K562 (cell line): ENCODE results near the gene NUP210. TPM values are rescaled to one million over a fixed set of nuclear protein-coding genes. Genes with fewer than 3 reads are reported as not detected.

Experiments
- ATAC-seq: fragments of 200-7000 bp; cut with Tn5 transposase; 3 replicates; pipeline ENCODE4 v1.9.1; 2020; ENCODE audit warnings: moderate library complexity
- BruUV-seq: library from RNA; stranded (reverse); fragments of 400-500 nt; replicated peaks from 2 replicates; lab custom pipeline; 2021; lab: Mats Ljungman, UMichigan
- CTCF ChIA-PET: fragments of 300-600 bp; formaldehyde crosslinking; extraction: SDS; loops from one replicate; lab custom pipeline; 2021; ENCODE audit warnings: low intra/inter-chr PET ratio; lab: Yijun Ruan, JAX
- POLR2A ChIA-PET: fragments of 300-600, 350-650 bp; sonication (Branson Sonifier 250); formaldehyde crosslinking; extraction: SDS; loops from one replicate; lab custom pipeline; 2021; ENCODE audit warnings: antibody characterized with exemption, inconsistent platforms; lab: Yijun Ruan, JAX
- DNase-seq, 4 experiments: peaks; one replicate each; pipeline versions ENCODE4 v3.0.0 to v3.0.0-alpha.2; 2011 to 2018; ENCODE audit warnings: low spot score in 3 of 4, mixed read lengths in 3 of 4; ENCODE audit errors: extremely low read depth in 1 of 4
- FAIRE-seq: peaks from 2 replicates; lab custom pipeline; 2011; peaks lifted over from hg19 to GRCh38; lab: Jason Lieb, UNC
- H2AFZ ChIP-seq: 2 replicates; pipeline ENCODE4 v1.6.0; 2011; ENCODE audit warnings: low read depth, low read length, control low read depth, inconsistent platforms
- H3K27ac ChIP-seq: fragments of 200-600 bp; 3 replicates; pipeline ENCODE4 v1.8.0; 2011; ENCODE audit warnings: low read depth, mild to moderate bottlenecking, control low read depth, inconsistent platforms, low read length, moderate library complexity, mixed read lengths; ENCODE audit errors: extremely low read depth
- H3K27me3 ChIP-seq, 2 experiments: fragments of 300-600 bp in 1 of 2; 2 replicates in 1 of 2; 3 replicates in 1 of 2; pipeline versions ENCODE4 v1.6.0 to v1.8.0; 2011; ENCODE audit warnings: inconsistent platforms in 2 of 2, low read length in 2 of 2, mild to moderate bottlenecking in 1 of 2, mixed read lengths in 1 of 2, moderate library complexity in 1 of 2; ENCODE audit not compliant: control insufficient read depth in 2 of 2, insufficient read depth in 2 of 2
- H3K36me3 ChIP-seq: fragments of 300-600 bp; 3 replicates; pipeline ENCODE4 v1.8.0; 2011; ENCODE audit warnings: mild to moderate bottlenecking, low read length, inconsistent platforms; ENCODE audit not compliant: control insufficient read depth, insufficient read depth
- H3K4me1 ChIP-seq, 2 experiments: fragments of 200-600 bp in 1 of 2; replicated peaks in 1 of 2; 2 replicates in 1 of 2; 3 replicates in 1 of 2; pipeline versions ENCODE4 v1.5.1 to v1.8.0; 2011; ENCODE audit warnings: inconsistent platforms in 2 of 2, low read length in 2 of 2, mild to moderate bottlenecking in 1 of 2, mixed read lengths in 1 of 2, moderate library complexity in 1 of 2; ENCODE audit not compliant: control insufficient read depth in 2 of 2, insufficient read depth in 2 of 2
- H3K4me2 ChIP-seq: 2 replicates; pipeline ENCODE4 v1.6.1; 2011; ENCODE audit warnings: low read length, control low read depth, inconsistent platforms, mixed read lengths; ENCODE audit not compliant: insufficient read depth
- H3K4me3 ChIP-seq: fragments of 200-600 bp; sonication (generic), shearing (Covaris generic); 2 replicates; pipeline ENCODE4 v1.5.1; 2016; ENCODE audit warnings: control low read depth, inconsistent platforms
- H3K79me2 ChIP-seq: fragments of 200-600 bp; 3 replicates; pipeline ENCODE4 v1.8.0; 2011; ENCODE audit warnings: low read length, inconsistent platforms; ENCODE audit not compliant: control insufficient read depth, insufficient read depth
- H3K9ac ChIP-seq, 2 experiments: 2 replicates each; pipeline versions ENCODE4 v1.6.0 to v1.6.1; 2011; ENCODE audit warnings: low read depth in 2 of 2, low read length in 2 of 2, control low read depth in 1 of 2, inconsistent platforms in 1 of 2, mild to moderate bottlenecking in 1 of 2, mixed read lengths in 1 of 2; ENCODE audit not compliant: insufficient read depth in 1 of 2
- H3K9me1 ChIP-seq: one replicate; pipeline ENCODE4 v1.6.0; 2011; ENCODE audit warnings: inconsistent platforms, mild to moderate bottlenecking, low read length, moderate library complexity; ENCODE audit not compliant: control insufficient read depth, insufficient read depth
- H3K9me3 ChIP-seq: replicated peaks from 2 replicates; pipeline ENCODE4 v1.5.1; 2011; ENCODE audit warnings: low read depth, low read length, inconsistent platforms; ENCODE audit not compliant: control insufficient read depth, insufficient read depth
- H4K20me1 ChIP-seq: replicated peaks from 2 replicates; pipeline ENCODE4 v1.6.1; 2011; ENCODE audit warnings: low read length, inconsistent platforms, mixed read lengths; ENCODE audit not compliant: control insufficient read depth, insufficient read depth
- CHCHD3 ChIP-seq: fragments of 250-450 bp; sonication (Bioruptor Pico); IDR thresholded peaks from 2 replicates; pipeline ENCODE4 v2.1.2; 2022; ENCODE audit warnings: mild to moderate bottlenecking
- NEUROD1 ChIP-seq: fragments of 150-350 bp; IDR thresholded peaks from 2 replicates; pipeline ENCODE4 v1.6.1; 2014; ENCODE audit warnings: borderline replicate concordance, low read length, low read depth; ENCODE audit not compliant: partially characterized antibody
- POLR2G ChIP-seq: fragments of 200-400 bp; formaldehyde crosslinking; IDR thresholded peaks from 2 replicates; pipeline ENCODE4 v1.6.1; 2017; ENCODE audit warnings: low read depth, mild to moderate bottlenecking, antibody characterized with exemption, low read length, moderate library complexity
- RBM25 ChIP-seq: fragments of 200-400 bp; formaldehyde crosslinking; IDR thresholded peaks from 2 replicates; pipeline ENCODE4 v1.6.1; 2018; ENCODE audit warnings: low read length, low read depth, moderate library complexity; ENCODE audit not compliant: severe bottlenecking
- SRSF3 ChIP-seq: fragments of 200-400 bp; formaldehyde crosslinking; IDR thresholded peaks from 2 replicates; pipeline ENCODE4 v1.6.1; 2016; ENCODE audit warnings: mild to moderate bottlenecking, low read length, moderate library complexity; ENCODE audit not compliant: insufficient read depth
- whole genome bisulfite sequencing: fragments of 100-300 bp; shearing (Covaris generic); methylation state at CpG from one replicate; pipeline ENCODE4 v1.1.6; 2016; ENCODE audit warnings: low coverage, mixed read lengths; ENCODE audit not compliant: insufficient coverage; ENCODE audit errors: missing lambda C conversion rate; 5-methylcytosine and 5-hydroxymethylcytosine counted together
- in situ Hi-C: fragments of 300-500 bp; cut with MboI; formaldehyde crosslinking; loops from 4 replicates; pipeline ENCODE4 v1.15.0; 2018; ENCODE audit warnings: inconsistent platforms, mixed read lengths
- intact Hi-C: fragments of 100-400 bp; cut with micrococcal nuclease; formaldehyde crosslinking; loops from 2 replicates; pipeline ENCODE4 v1.14.2; 2022
- polyA plus RNA-seq, 8 experiments: library from polyadenylated mRNA; depleted of rRNA in 4 of 8; stranded (reverse) in 5 of 8; unstranded in 3 of 8; fragments of >200 nt; fragmentation: Nextera tagmentation in 2 of 8; fragmentation: Illumina TruSeq in 1 of 8; extraction: Ambion mirVana in 2 of 8; extraction: Trizol in 1 of 8; gene quantifications; 2 replicates each; pipeline versions ENCODE4 v1.2.1 to v1.2.3, GENCODE V29; 2011 to 2014; ENCODE audit warnings: inconsistent platforms in 1 of 8, missing spikeins in 1 of 8
- total RNA-seq, 7 experiments: library from RNA; depleted of rRNA in 6 of 7; stranded (reverse); fragments of >200 nt in 6 of 7; fragmentation: Illumina TruSeq in 2 of 7; extraction: Trizol in 2 of 7; gene quantifications; 2 replicates each; pipeline versions ENCODE4 v1.2.1 to v1.2.3, GENCODE V29; 2011 to 2021; ENCODE audit warnings: low replicate concordance in 1 of 7
- TF ChIP-seq, protein P1 (sequence below): sonication (generic); formaldehyde crosslinking; IDR thresholded peaks from 2 replicates; pipeline ENCODE4 v1.9.0; 2022; ENCODE audit warnings: mild to moderate bottlenecking, missing genetic modification reagents

The NUP210 gene
- total and polyA plus RNA-seq, 9 of the 15 experiments (the other 6 are each of a cell fraction or from before 2014, with no cell fraction given): 1.2 to 138 (median 44.0) TPM

DNA sequence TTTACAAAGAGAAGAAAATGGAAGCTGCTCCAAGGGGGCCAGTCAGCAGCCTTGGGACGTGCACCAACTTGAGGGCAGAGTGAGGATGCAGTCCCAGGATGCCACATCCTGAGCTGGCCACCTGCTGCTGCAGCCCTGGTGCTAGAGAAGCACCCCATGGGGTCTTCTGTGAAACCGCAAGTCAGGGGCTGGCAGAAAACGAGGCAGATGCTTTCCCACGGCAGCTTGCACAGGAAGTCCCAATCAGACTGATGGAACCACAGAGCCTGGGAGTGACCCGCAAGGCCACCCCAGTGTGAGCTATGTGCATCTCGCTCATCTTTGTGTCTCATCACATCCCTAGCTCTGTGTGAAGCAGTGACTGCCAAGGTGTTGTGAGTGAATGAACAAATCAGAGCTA lies 76.5 kb downstream of the NUP210 start:
- Histone ChIP-seq H3K27me3 (no peaks in the 10 kb centered on the region), H3K36me3 (peaks cover 99% of the 10 kb centered on the region), H3K27ac (no peak overlapping the region)
- CTCF ChIA-PET: no interaction called here
- ATAC-seq: no peak
- POLR2A ChIA-PET: interaction anchor here (0.6 to 3.7 kb wide), 10 partner anchors 8 to 230 kb away, joined by 3 to 20 read pairs (median 4); no protein-coding TSS in a partner anchor
- intact Hi-C loops: no loop called here
- TF ChIP-seq POLR2G: 0 out of 2 replicates have a peak, but pooled peaks have one; percentile 37
- no peak for TF ChIP-seq SRSF3
- TF ChIP-seq, all 486 proteins: peak for 1
- no TSS peak for BruUV-seq
- no peak for FAIRE-seq
- Histone ChIP-seq H3K4me3 (no peak overlapping the region), H4K20me1 (no peaks in the 10 kb centered on the region; the same call in 1 of the 2 replicates), H3K4me2 (no peak overlapping the region), H3K9me1 (no peaks in the 10 kb centered on the region), H3K9me3 (no peaks in the 10 kb centered on the region), H3K9ac (no peak overlapping the region), H3K79me2 (no peaks in the 10 kb centered on the region), H3K4me1 (peaks cover 0 to 5% of the 10 kb centered on the region in 2 experiments; a peak in 2 of 5 replicates), H2AFZ (no peak overlapping the region)
- in situ Hi-C loops: no loop called here
- 89% methylated on average over 6 of the region's 6 CpGs for WGBS
- DNase-seq: no peak

DNA sequence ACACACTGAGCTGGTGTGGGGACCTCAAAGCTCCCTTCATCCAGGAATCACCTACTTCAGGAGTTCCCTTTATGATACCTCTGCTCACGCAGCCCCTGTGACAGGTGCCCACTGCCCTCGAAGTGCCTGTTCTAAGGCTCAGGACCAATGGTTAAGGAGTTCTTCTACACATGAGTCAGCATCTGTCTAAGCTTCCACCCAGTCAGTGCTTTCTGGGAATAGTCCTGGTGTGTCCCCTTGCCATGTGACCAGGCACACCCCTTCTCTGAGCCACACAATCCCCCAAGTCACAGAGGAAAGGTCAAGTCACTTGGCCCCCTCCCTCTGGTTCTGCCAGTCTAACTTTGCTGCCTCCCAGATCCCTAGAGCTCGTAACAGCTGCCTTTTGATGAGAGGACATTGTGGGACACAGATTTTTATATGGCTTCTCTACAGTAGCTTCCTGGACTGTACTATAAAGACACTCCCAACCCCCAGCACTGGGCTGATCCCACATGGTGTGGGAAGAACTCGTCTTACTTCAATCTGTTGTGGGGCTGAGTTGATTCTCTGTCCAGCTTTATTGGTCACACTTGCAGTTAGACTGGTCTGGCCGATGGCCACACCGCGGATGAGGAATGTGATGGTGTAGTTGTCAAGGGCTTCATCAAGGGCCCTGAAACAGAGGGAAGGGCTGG lies 78.8 kb downstream of the NUP210 start:
- H2AFZ ChIP-seq: no peak overlapping the region
- ChIA-PET CTCF (no interaction called here), POLR2A (interaction anchor here (0.6 to 1.1 kb wide), 3 partner anchors 8 to 66 kb away, joined by 3 to 4 read pairs (median 3); no protein-coding TSS in a partner anchor)
- ATAC-seq: no peak
- H3K79me2 ChIP-seq: no peaks in the 10 kb centered on the region
- 92% methylated on average over 7 of the region's 7 CpGs for WGBS
- DNase-seq: no peak
- peaks cover 0 to 5% of the 10 kb centered on the region in 2 experiments; a peak in 2 of 5 replicates for H3K4me1 ChIP-seq
- H3K36me3 ChIP-seq: peaks cover 99% of the 10 kb centered on the region
- no peak overlapping the region; a peak in 1 of 4 replicates for H3K9ac ChIP-seq
- FAIRE-seq: no peak
- intact Hi-C loops: no loop called here
- no TSS peak for BruUV-seq
- no peaks in the 10 kb centered on the region for H3K9me1 ChIP-seq
- no peak overlapping the region for H3K27ac ChIP-seq
- in situ Hi-C loops: no loop called here
- no peak overlapping the region for H3K4me2 ChIP-seq
- no peaks in the 10 kb centered on the region for H3K27me3 ChIP-seq
- H3K4me3 ChIP-seq: no peak overlapping the region
- no peak for TF ChIP-seq RBM25
- TF ChIP-seq NEUROD1: no peak
- TF ChIP-seq, protein P1, sequence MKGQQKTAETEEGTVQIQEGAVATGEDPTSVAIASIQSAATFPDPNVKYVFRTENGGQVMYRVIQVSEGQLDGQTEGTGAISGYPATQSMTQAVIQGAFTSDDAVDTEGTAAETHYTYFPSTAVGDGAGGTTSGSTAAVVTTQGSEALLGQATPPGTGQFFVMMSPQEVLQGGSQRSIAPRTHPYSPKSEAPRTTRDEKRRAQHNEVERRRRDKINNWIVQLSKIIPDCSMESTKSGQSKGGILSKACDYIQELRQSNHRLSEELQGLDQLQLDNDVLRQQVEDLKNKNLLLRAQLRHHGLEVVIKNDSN (CRISPR knock-in tag): no peak
- TF ChIP-seq CHCHD3 (CRISPR knock-in tag): no peak
- no peaks in the 10 kb centered on the region for H3K9me3 ChIP-seq
- no peaks in the 10 kb centered on the region; the same call in 1 of the 2 replicates for H4K20me1 ChIP-seq
